Stimulated activated naive CD8-positive, alpha-beta T cell treated with anti-CD3 and anti-CD28 coated beads, Interleukin-15, amount 100 ng/mL, for 72 hours (primary cell): ENCODE measurements around the gene WDR13.

Experiments
- ATAC-seq: fragments of 150-1000 bp; cut with Tn5 transposase; 2 replicates; pipeline ENCODE4 v1.10.0; 2021; ENCODE audit warnings: mild to moderate bottlenecking, moderate library complexity
- DNase-seq, 2 donors: peaks; one replicate each; pipeline ENCODE4 v3.0.0; 2021 to 2022
- H3K27ac Mint-ChIP-seq, 2 donors: one replicate each; pipeline ENCODE4 v1.8.0; 2022; ENCODE audit warnings: mild to moderate bottlenecking in 2 of 2, mixed read lengths in 2 of 2, moderate library complexity in 2 of 2
- H3K27me3 Mint-ChIP-seq: one replicate; pipeline ENCODE4 v1.8.0; 2022; ENCODE audit warnings: mixed read lengths
- H3K4me1 Mint-ChIP-seq: one replicate; pipeline ENCODE4 v1.8.0; 2022; ENCODE audit warnings: mild to moderate bottlenecking, mixed read lengths
- H3K4me3 Mint-ChIP-seq, 2 donors: one replicate each; pipeline ENCODE4 v1.8.0; 2022; ENCODE audit warnings: mild to moderate bottlenecking in 2 of 2, mixed read lengths in 2 of 2, moderate library complexity in 1 of 2
- H3K9me3 Mint-ChIP-seq, 2 donors: one replicate each; pipeline ENCODE4 v1.8.0; 2022; ENCODE audit warnings: mixed read lengths in 2 of 2

WDR13 gene

DNA sequence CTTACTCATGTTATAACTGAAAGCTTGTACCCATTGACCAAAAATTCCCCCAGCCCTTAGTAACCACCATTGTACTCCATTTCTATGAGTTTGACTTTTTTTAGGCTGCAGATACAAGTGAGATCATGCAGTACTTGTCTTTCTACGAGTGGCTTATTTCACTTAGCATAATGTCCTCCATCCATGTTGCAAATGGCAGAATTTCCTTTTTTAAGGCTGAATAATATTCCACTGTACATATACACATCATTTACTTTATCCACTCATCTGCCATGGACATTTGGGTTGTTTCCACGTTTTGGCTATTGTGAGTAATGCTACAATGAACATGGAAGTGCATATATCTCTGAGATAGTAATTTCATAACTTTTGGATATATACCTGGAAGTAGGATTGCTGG is 12.6 kb upstream of the WDR13 start:
- Mint-ChIP-seq H3K9me3 (no peaks in the 10 kb centered on the region), H3K27ac (no peak overlapping the region), H3K4me1 (peaks cover 5% of the 10 kb centered on the region), H3K4me3 (no peak overlapping the region), H3K27me3 (no peaks in the 10 kb centered on the region)
- DNase-seq (no peak), ATAC-seq (no peak)

DNA sequence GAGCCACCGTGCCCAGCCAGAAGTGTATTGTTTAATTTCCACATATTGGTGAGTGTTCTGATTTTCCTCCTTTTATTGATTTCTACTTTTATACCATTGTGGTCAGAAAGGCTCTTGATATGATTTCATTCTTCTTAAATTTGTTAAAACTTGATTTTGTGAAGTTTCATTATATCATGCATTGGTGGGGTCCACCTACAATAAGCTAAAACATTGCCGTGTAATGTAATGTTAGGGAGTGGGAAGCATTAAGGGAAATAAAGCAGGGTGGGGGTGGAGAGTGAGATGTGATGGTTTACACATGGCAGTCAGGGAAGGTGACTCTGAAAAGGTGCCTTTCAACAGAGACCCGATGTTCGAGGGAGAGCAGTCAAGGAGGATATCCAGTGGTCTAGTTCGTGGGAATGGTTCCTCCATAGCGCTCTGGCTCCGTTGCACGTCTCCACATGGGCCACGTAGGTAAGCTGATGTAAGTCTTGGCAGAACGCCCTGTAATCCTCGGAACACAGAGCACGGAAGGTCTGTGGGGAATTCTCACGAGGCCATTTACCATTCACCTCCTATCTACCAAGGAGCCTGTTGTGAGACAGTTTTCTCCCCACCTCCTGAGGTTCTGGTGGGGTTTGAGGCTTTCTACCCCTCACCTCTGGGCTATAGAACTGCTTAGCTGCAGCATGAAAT is 7.7 kb upstream of the WDR13 start:
- DNase-seq (no peak), ATAC-seq (no peak)
- Mint-ChIP-seq H3K4me1 (no peaks in the 10 kb centered on the region), H3K4me3 (no peak overlapping the region), H3K9me3 (no peaks in the 10 kb centered on the region), H3K27ac (no peak overlapping the region), H3K27me3 (no peaks in the 10 kb centered on the region)

GRCh38 chrX:48590203-48591103 is 6.8 kb upstream of the WDR13 start:
- no peaks in the 10 kb centered on the region for H3K9me3 Mint-ChIP-seq
- no peaks in the 10 kb centered on the region for H3K4me1 Mint-ChIP-seq
- no peaks in the 10 kb centered on the region for H3K27me3 Mint-ChIP-seq
- DNase-seq = no peak
- no peak overlapping the region for H3K27ac Mint-ChIP-seq
- H3K4me3 Mint-ChIP-seq = no peak overlapping the region
- no peak for ATAC-seq

DNA sequence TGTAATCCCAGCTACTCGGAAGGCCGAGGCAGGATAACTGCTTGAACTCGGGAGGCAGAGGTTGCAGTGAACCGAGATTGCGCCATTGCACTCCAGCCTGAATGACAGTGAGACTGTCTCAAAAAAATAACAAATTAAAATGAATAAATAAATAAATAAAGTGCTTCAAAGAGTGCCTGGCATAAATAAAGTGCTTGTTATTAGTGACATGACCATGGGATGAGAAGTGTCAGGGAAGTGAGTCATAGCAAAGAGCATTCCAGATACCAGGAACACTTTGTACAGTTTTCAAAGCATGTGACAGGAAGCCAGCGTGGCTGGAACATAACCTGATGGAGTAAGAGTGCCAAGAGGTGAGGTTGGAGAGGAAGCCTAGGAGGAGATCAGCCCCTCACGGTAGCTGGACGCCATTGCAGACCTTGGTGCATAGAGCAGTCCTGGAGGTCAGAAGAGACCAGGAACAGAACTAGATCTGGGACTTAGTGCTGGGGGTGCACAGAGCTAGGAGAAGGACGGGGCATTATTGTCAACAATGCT is 6.0 kb upstream of the WDR13 start:
- no peaks in the 10 kb centered on the region for H3K27me3 Mint-ChIP-seq
- ATAC-seq = no peak
- H3K4me1 Mint-ChIP-seq = no peaks in the 10 kb centered on the region
- H3K9me3 Mint-ChIP-seq = no peaks in the 10 kb centered on the region
- no peak overlapping the region for H3K4me3 Mint-ChIP-seq
- DNase-seq = no peak
- no peak overlapping the region for H3K27ac Mint-ChIP-seq

DNA sequence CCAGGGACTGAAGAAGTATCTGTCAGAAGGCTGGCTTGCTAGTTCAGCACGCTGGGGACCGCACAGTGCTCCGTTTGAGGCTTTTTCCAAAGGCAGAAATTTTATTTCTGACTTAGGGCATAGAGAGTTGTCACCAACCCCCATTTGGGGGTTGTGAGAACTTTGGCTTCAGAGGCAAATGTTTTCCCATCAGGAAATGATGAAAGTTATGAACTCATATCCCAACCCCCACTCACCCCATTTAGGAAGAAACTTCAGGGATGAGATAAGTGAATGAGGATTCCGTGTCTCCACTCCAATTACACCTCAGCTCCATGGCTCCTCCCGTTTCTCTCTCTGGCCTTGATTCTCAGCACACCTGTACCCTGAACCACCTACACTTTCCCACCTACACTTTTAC is 4.3 kb upstream of the WDR13 start:
- ATAC-seq (no peak), DNase-seq (no peak)
- Mint-ChIP-seq H3K9me3 (no peaks in the 10 kb centered on the region), H3K4me3 (no peak overlapping the region), H3K27ac (no peak overlapping the region), H3K27me3 (no peaks in the 10 kb centered on the region), H3K4me1 (peaks cover 10% of the 10 kb centered on the region)

DNA sequence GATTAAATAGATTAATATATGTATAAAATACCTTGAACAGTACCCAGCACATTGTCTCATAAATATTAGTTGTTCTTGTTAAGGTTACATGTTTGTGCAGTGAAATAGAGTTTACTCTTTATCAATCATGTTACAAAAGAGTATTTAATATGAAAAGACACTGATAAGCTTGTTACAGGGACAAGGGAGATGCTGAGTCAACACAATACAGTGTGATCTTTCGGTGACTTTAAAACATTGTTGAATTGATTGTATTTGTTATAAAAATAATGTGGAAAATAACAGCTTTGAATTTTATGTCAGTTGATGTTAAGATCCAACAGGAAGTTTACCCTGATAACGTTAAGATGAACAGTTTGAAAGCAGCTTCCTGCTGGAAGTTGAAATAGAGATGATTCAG is 1.4 kb upstream of the WDR13 start:
- DNase-seq = no peak
- Mint-ChIP-seq H3K4me1 (peaks cover 19% of the 10 kb centered on the region), H3K9me3 (no peaks in the 10 kb centered on the region), H3K27ac (no peak overlapping the region), H3K27me3 (no peaks in the 10 kb centered on the region), H3K4me3 (no peak overlapping the region)
- ATAC-seq = no peak

GRCh38 chrX:48598614-48599013 is 1.3 kb downstream of the WDR13 start:
- Mint-ChIP-seq H3K4me1 (peaks cover 19% of the 10 kb centered on the region), H3K27me3 (no peaks in the 10 kb centered on the region), H3K27ac (peak overlapping the region in 1 of 2 donors; percentile 99), H3K9me3 (no peaks in the 10 kb centered on the region), H3K4me3 (peak overlapping the region; percentile 93 to 98)
- ATAC-seq (no peak), DNase-seq (no peak)

GRCh38 chrX:48599341-48599740 is 2.0 kb downstream of the WDR13 start:
- Mint-ChIP-seq H3K27ac (no peak overlapping the region), H3K27me3 (no peaks in the 10 kb centered on the region), H3K4me3 (no peak overlapping the region), H3K9me3 (no peaks in the 10 kb centered on the region), H3K4me1 (peaks cover 19% of the 10 kb centered on the region)
- ATAC-seq (no peak), DNase-seq (no peak)

DNA sequence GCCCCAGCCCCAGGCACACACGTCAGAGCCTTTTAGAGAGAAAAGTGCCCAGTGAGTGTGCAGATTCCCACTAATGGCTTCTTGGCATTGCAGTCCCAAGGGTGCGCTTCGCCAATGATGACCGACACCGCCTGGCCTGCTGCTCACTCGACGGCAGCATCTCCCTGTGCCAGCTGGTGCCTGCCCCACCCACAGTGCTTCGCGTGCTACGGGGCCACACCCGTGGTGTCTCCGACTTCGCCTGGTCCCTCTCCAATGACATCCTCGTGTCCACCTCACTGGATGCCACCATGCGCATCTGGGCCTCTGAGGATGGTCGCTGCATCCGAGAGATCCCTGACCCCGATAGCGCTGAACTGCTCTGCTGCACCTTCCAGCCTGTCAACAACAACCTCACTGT is 2.9 kb downstream of the WDR13 start:
- no peak for ATAC-seq
- Mint-ChIP-seq H3K27ac (no peak overlapping the region), H3K9me3 (no peaks in the 10 kb centered on the region), H3K4me1 (peaks cover 19% of the 10 kb centered on the region), H3K27me3 (no peaks in the 10 kb centered on the region), H3K4me3 (no peak overlapping the region)
- DNase-seq = no peak

DNA sequence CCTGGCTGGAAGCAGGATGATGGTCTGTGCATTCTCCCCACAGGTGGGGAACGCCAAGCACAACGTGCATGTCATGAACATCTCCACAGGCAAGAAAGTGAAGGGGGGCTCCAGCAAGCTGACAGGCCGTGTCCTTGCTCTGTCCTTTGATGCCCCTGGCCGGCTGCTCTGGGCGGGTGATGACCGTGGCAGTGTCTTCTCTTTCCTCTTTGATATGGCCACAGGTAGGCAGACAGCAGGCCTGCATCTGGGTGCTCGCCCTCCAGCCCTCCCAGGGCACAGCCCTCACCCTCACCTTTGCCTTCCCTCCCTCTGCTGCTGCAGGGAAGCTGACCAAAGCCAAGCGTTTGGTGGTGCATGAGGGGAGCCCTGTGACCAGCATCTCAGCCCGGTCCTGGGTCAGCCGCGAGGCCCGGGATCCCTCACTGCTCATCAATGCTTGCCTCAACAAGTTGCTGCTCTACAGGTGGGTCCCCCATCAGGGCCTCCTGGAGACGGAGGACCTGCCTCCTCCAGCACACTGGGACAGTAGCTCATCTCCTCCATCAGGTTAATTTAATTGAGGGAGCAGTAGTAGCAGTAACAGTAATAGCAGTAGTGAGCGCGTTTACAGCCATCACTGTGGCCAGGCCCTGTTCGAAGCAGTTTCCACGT is 4.6 kb downstream of the WDR13 start:
- no peak overlapping the region for H3K4me3 Mint-ChIP-seq
- no peaks in the 10 kb centered on the region for H3K27me3 Mint-ChIP-seq
- no peak for ATAC-seq
- peaks cover 19% of the 10 kb centered on the region for H3K4me1 Mint-ChIP-seq
- H3K9me3 Mint-ChIP-seq = no peaks in the 10 kb centered on the region
- no peak overlapping the region for H3K27ac Mint-ChIP-seq
- DNase-seq = no peak

DNA sequence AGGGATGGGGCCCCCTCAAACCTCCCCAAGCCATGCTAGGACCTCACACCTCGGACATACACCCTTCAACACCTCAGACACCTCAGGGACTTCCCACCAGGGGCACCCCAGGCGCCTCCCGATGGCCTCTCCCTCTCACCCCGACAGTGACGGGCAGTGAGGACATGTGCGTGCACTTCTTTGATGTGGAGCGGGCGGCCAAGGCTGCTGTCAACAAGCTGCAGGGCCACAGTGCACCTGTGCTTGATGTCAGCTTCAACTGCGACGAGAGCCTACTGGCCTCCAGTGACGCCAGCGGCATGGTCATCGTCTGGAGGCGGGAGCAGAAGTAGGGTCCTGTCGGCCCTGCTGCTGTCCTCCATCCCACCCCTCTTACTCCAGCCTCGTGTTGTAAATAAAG is 7.4 kb downstream of the WDR13 start:
- no peak for DNase-seq
- no peaks in the 10 kb centered on the region for H3K27me3 Mint-ChIP-seq
- no peak for ATAC-seq
- no peak overlapping the region for H3K4me3 Mint-ChIP-seq
- no peaks in the 10 kb centered on the region for H3K4me1 Mint-ChIP-seq
- H3K27ac Mint-ChIP-seq = no peak overlapping the region
- H3K9me3 Mint-ChIP-seq = no peaks in the 10 kb centered on the region

DNA sequence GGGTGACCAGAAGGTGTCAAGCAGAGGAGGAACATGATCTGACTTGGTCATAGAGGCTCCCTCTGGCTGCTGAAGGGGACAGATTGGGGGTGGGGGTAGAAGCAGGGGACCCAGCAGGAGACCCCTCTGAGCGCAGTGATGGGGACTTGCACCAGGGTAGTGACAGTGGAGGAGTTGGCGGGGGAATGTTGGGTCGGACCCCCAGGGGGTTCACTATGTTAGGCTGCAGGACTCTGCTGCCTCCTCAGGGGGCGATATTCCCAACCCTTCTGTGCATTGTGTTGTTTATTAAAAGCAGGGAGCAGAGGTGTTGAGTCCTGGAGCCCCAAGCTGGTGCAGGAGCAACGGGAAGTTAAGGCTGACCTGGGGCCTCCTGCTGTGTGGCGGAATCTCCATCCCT is 8.8 kb downstream of the WDR13 start:
- no peak overlapping the region for H3K4me3 Mint-ChIP-seq
- no peaks in the 10 kb centered on the region for H3K9me3 Mint-ChIP-seq
- H3K4me1 Mint-ChIP-seq = no peaks in the 10 kb centered on the region
- H3K27me3 Mint-ChIP-seq = no peaks in the 10 kb centered on the region
- no peak for DNase-seq
- H3K27ac Mint-ChIP-seq = no peak overlapping the region
- ATAC-seq = no peak

DNA sequence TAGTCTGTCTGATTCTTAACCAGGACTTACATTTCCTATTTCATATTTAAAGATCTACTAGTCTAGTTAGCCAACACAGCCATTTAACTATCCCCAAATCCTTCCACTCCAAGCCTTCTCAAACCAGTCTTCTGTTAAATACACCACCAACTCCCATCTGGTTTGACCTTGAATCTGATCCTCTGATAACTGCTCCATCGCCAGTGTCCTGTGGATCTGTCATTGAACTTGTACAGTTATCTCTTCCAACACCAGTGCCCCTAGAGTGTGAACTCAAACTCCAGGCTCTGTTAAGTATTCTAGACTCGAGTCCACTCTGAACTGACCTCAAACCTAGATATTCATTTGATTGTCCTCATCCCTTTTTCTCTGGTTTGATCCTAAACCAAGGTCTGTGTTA is 14.4 kb downstream of the WDR13 start:
- Mint-ChIP-seq H3K27ac (no peak overlapping the region), H3K4me3 (no peak overlapping the region), H3K4me1 (peaks cover 5% of the 10 kb centered on the region), H3K9me3 (no peaks in the 10 kb centered on the region), H3K27me3 (no peaks in the 10 kb centered on the region)
- no peak for ATAC-seq
- no peak for DNase-seq

- no peak for DNase-seq
- Mint-ChIP-seq H3K9me3 (no peaks in the 10 kb centered on the region), H3K27ac (peak overlapping the region in 1 of 2 donors; percentile 12), H3K4me1 (peaks cover 6% of the 10 kb centered on the region), H3K27me3 (no peaks in the 10 kb centered on the region), H3K4me3 (no peak overlapping the region)
- ATAC-seq = no peak
Measured at GRCh38 chrX:48613502-48614160, 16.3 kb downstream of the WDR13 start.

GRCh38 chrX:48616576-48616975 is 19.3 kb downstream of the WDR13 start:
- no peak overlapping the region for H3K27ac Mint-ChIP-seq
- ATAC-seq = no peak

More at GRCh38 chrX:48616576-48616975, 19.3 kb downstream of the WDR13 start:
- Mint-ChIP-seq H3K27me3 (no peaks in the 10 kb centered on the region), H3K9me3 (no peaks in the 10 kb centered on the region), H3K4me1 (peaks cover 6% of the 10 kb centered on the region), H3K4me3 (no peak overlapping the region)
- DNase-seq = no peak
